T-helper 22 cell (primary cell): Measurements from ENCODE around the gene CDH23.

Source experiments
- DNase-seq: peaks from one replicate; pipeline ENCODE4 v3.0.0-alpha.2; 2020; ENCODE audit warnings: low read depth

CDH23 gene

GRCh38 chr10:71643904-71644303 is 247.2 kb downstream of the CDH23 start:
- no peak for DNase-seq

- no peak for DNase-seq
Observed at GRCh38 chr10:71644307-71645180, 247.8 kb downstream of the CDH23 start.

GRCh38 chr10:71645185-71645584 is 248.5 kb downstream of the CDH23 start:
- DNase-seq = no peak

DNA sequence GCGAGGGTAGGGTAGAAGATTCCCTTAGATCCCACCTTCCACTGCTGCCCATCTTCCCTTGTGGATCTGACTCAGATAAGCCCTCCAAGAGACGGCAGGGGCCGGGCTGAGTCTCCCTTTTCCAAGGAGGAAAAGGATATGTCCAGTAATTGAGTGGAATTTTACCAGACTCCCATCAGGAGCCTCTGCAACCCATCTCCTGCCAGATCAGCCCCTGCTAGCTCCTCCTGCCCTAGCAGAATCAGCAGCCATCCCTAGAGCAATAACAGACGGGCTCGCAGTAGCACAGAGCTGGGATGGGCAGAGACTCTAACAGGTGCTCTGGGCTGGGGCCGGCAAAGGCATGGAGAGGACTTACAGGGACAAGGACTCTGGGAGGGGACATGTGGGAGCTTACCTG is 249.3 kb downstream of the CDH23 start:
- no peak for DNase-seq

DNA sequence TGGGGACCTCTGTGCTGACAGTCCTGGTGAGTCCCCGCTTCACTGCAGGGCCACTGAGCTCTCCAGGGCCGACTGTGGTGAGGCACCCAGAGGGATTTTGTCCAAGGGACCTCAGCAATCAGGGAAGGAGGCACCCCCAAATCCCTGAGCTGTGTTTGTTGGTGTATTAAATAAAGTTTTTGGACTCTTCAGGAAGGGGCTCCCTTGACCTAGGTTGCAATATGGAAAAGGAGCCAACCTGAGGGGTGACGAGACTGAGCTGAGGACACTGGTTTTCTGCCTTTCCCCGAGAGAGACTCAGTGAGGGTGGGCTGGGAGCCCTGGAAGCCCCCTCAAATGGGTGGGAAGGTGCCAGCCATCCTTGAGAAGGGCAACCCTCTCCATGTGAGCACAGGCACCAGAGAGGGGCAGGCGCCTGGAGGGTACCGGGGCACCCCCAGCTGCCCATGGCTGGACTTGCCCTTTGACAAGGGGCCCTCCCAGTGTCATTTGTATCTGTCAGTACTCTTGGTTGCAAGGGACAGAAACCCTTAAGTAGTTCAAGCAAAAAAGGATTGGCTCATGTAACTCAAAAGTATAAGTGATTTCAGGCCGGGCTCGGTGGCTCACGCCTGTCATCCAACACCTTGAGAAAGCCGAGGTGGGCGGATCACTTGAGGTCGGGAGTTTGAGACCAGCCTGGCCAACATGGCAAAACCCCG is 250.0 kb downstream of the CDH23 start:
- no peak for DNase-seq

GRCh38 chr10:71647526-71648253 is 251.0 kb downstream of the CDH23 start:
- DNase-seq = no peak

DNA sequence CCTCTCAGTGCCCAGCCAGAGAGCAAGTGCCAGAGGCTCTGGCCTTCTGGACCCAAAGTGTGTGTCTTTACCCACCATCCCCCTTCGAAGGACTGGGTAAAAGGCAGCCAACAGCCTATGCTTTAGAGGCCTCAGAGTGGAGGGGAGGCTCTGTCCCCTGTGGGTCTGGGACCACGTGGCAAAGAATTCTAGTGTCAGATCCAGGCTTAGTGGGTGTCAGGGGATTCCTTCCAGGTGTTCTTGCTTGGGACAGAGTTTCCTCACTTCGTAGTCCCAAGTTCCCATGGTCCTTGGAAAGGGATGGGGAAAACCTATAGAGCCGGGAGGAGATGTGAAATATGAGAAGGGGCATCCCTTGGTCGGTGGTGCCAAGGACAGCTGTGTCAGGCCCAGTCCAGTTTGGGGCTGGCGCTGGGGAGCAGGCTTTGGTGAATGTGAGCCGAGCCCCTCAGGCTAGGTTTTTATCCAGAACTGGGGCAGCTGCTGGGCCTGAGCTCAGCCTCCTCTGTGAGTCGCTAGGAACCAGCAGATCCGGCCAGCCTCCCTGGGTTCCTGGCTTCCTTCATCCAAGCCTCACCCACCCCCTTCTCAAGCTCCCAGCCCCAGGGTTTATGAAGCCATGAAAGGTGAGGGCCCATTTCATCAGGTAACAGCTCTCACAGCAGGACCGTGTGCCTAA is 251.7 kb downstream of the CDH23 start:
- DNase-seq = no peak

DNA sequence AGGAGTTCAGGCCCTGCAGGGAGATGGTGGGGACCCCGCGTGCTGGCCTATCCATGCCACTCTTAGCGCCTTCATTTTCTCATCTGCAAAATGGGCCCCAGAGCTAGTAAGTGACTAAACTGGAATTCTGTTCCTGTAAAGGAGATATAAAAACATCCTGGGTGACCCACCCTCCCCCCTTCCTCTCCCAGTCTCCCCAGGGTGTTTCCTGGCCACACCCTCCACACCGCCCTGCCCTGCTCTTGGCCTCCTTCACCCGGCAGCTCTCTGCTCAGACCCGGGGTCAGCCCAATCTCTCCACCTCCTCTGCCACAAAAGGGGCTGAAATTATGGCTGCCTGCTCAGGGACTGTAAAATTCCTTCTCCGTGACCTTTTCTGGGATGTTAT is 252.2 kb downstream of the CDH23 start:
- DNase-seq = no peak

DNA sequence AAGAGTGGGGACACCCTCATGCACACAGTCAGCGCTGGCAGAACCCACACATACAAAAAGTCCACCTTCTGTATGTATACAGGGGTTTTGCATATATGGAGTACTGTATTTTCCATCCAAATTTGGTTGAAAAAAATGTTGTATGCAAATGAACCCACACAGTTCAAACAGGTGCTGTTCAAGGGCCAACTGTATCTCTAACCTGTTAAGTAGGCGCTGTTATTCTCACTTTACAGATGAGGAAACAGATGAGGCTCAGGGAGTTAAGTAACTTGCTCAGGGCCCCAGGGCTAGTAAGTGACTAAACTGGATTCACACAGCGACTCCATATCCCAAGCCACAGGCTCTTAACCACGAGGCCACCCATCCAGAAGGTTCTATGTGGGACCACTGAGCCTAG is 252.9 kb downstream of the CDH23 start:
- no peak for DNase-seq

DNA sequence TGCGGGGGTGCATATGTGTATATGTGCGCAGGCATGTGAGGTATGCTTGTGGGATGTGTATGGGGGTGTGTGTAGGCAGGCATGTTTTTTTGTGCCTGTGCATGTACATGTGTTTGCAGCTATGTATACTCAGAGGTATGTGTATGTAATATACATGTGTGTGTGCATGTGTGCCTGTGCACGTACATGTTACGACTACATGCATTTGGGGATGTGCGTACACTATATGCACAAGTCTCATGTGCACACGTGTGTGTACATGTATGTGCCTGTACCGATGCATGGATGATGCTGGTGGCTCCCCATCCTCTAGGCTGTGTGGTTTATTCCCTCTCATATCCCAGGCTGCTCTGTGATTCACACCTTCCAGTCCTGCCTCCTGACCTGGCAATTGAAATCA is 253.7 kb downstream of the CDH23 start:
- no peak for DNase-seq

- no peak for DNase-seq
Observed at GRCh38 chr10:71651428-71651827, 254.7 kb downstream of the CDH23 start.

GRCh38 chr10:71651928-71652327 is 255.2 kb downstream of the CDH23 start:
- no peak for DNase-seq

DNA sequence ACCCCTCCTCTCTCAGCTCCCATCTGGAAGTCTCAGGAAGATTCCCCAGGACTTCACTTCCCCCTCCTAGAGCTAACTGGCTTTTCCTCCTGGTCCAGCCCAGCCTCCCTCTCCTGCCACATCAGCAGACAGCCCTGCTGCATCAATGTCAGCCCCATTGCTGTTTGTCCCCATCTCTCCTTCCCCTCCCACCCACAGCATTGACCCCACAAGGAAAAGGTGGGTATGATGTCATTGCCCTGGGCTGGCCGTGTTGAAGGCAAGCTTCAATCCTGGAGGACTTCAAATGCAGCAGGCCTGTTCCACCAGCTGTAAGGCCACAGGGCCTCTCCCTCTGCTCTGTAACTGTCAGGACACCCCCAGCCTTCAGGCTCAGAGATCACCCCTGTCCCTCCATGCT is 256.3 kb downstream of the CDH23 start:
- no peak for DNase-seq

- DNase-seq = no peak
Observed at GRCh38 chr10:71656220-71656619, 259.5 kb downstream of the CDH23 start.

GRCh38 chr10:71657604-71658466 is 261.1 kb downstream of the CDH23 start:
- DNase-seq = no peak

DNA sequence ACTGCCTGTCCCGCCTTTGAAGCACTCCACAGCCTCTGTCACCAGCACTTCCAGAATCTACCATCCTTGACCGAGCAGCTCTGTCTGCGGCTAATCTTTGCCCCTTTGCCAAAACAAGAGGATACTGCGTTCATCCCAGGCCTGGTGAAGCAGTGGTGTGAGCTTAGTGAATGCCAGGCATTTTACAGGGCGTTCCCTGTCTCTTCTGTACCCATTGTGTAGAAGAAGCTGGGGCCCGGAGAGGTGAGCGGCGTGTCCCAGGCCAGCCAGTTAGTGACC is 261.7 kb downstream of the CDH23 start:
- DNase-seq = no peak

- DNase-seq = no peak
Observed at GRCh38 chr10:71659111-71659634, 262.5 kb downstream of the CDH23 start.

GRCh38 chr10:71659737-71660136 is 263.0 kb downstream of the CDH23 start:
- no peak for DNase-seq

DNA sequence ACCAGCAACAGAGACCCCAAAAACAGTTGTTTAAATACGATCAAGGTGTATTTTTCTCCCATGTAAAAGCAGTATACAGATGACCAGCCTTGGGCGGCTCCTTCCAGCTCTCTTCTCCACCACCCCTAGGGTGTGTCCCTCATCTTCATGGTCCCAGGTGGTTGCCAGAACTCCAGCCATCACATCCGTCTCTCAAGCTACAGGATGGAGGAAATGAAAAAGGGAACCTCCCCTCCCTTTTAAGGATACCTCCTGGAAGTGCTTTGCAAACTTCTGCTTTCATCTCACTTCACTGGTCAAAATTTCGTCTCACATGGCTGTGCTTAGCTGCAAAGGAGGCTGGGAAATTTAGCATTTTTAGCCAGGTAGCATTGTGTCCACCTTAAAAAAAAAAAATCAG is 263.6 kb downstream of the CDH23 start:
- DNase-seq = no peak

- DNase-seq = no peak
Observed at GRCh38 chr10:71661060-71661622, 264.4 kb downstream of the CDH23 start.

- DNase-seq = no peak
Observed at GRCh38 chr10:71661779-71662336, 265.1 kb downstream of the CDH23 start.
